Lower leg skin (tissue), 4 donors: ENCODE measurements around the gene CCDC71. TPM values are rescaled to one million over a fixed set of nuclear protein-coding genes. Genes with fewer than 3 reads are reported as not detected.

Experiments
- DNase-seq, 2 donors: peaks; one replicate each; pipeline ENCODE4 v3.0.0-alpha.2; 2019; ENCODE audit warnings: low spot score in 2 of 2
- H3K4me3 ChIP-seq: fragments of 200-600 bp; sonication (generic); 2 replicates; pipeline ENCODE4 v1.5.1; 2017; ENCODE audit warnings: mild to moderate bottlenecking, low read depth; ENCODE audit not compliant: poor library complexity, severe bottlenecking
- CTCF ChIP-seq, 3 donors: fragments of 450-650 bp; IDR thresholded peaks; one replicate each; pipeline ENCODE4 v1.5.1; 2016; ENCODE audit warnings: antibody characterized with exemption in 3 of 3, mild to moderate bottlenecking in 3 of 3, moderate library complexity in 2 of 3
- POLR2A ChIP-seq, 2 donors: fragments of 450-650 bp; IDR thresholded peaks; one replicate each; pipeline ENCODE4 v1.6.1; 2016 to 2017; ENCODE audit warnings: antibody characterized with exemption in 2 of 2, mild to moderate bottlenecking in 1 of 2, moderate library complexity in 1 of 2
- WGBS, 2 donors: methylation state at CpG; one replicate each; pipeline ENCODE4 v1.1.5; 2018; 5-methylcytosine and 5-hydroxymethylcytosine counted together
- intact Hi-C: fragments of 100-400 bp; cut with DNase I; formaldehyde crosslinking; loops from one replicate; pipeline ENCODE4 v1.15.0; 2023; ENCODE audit warnings: low total_unique reads
- total RNA-seq, 4 donors: library from RNA; depleted of rRNA; stranded (reverse); fragments of >200 nt; gene quantifications; one replicate each; pipeline ENCODE4 v1.1.0, GENCODE V29; 2016

The CCDC71 gene
- total RNA-seq, 4 donors from 2014 or later = 28.0 to 39.9 (median 33.7) TPM

GRCh38 chr3:49133226-49133951 lies 32.7 kb downstream of the CCDC71 start:
- H3K4me3 ChIP-seq = peak overlapping the region; percentile 38
- TF ChIP-seq CTCF (IDR thresholded peaks at IDR 0.05) (no peak), POLR2A (IDR thresholded peaks at IDR 0.05) (no peak)
- WGBS, 2 donors = 2 to 5% methylated on average over 28 to 30 of the region's 30 CpGs
- intact Hi-C loops = no loop called here
- peak; percentile 83 to 97 for DNase-seq

DNA sequence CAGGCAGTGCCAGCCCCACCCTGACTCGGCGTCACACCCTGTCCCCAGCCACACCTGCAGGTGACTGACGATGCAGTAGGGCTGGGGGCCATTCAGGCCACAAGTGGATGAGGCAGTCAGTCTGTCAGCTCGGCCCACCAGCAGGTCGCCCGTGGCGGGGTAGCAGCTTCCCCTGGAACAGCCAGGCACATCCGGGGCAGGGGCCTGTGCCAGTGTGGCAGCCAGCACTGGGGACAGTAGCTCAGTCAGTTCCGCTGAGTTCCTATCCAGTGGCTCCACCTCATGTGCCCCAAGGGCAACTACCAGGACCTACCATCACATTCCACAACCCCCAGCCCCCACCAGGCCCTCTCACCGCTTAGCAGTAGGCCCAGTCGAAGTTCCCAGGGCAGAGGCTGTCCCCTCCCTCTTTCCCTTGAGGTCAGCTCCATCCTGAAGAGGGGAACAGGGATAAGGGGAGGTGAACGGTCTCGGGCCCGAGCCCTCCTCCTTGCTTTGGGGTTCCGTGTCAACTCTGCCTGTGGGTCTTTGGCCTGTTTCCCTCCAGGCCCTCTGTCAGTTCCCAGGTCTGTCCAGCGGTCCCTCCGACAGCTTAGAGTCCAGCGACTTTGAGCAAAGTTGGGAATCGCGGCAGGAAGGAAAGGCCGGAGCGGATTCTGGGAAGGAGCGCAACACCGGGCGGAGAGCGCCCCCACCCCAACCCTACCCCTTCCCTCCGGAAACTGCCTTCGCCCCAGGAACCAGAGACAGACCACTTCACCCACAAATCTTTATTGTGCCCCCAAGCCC lies 33.5 kb downstream of the CCDC71 start, which contains the start of gene LAMB2:
TSS of gene LAMB2 (minus strand) at position 614 of the 789 bp plus-strand sequence. CDS start at position 431, 183 bp downstream.
- intact Hi-C loops = no loop called here
- DNase-seq = peak; percentile 54 to 95
- H3K4me3 ChIP-seq = peak within 1 kb of the TSS; percentile 38
- WGBS, 2 donors = 6 to 20% methylated on average over 24 to 25 of the region's 28 CpGs
- no peak for TF ChIP-seq POLR2A (IDR thresholded peaks at IDR 0.05)
- no peak for TF ChIP-seq CTCF (IDR thresholded peaks at IDR 0.05)

DNA sequence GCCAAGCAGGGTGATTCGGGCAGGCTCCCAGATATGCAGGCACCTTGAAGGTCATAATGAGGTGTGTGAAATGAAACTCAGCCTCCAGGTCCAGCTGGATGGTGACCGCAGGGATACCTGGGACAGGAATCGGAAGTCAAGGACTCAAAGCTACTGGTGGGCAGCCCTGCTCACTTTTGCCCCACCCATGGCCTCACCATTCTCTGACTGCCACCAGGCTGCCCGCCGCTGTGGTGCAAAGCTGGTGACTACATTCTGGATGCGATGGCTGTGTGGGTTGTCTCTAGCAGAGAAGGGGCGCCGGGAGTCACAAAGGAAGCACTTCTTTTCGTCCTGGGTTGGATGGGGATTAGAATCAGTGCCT lies 34.1 kb downstream of the CCDC71 start:
- WGBS, 2 donors = 22 to 28% methylated on average over 9 of the region's 9 CpGs
- TF ChIP-seq CTCF (IDR thresholded peaks at IDR 0.05) = no peak
- TF ChIP-seq POLR2A (IDR thresholded peaks at IDR 0.05) = no peak
- H3K4me3 ChIP-seq = peak overlapping the region; percentile 38
- intact Hi-C loops = no loop called here
- DNase-seq = no peak

- 92 to 94% methylated on average over 5 to 6 of the region's 6 CpGs for WGBS, 2 donors
- TF ChIP-seq CTCF (IDR thresholded peaks at IDR 0.05) (no peak), POLR2A (IDR thresholded peaks at IDR 0.05) (no peak)
- no peak for DNase-seq
Observed at GRCh38 chr3:49131576-49131975, 34.6 kb downstream of the CCDC71 start.

GRCh38 chr3:49131040-49131439 lies 35.1 kb downstream of the CCDC71 start:
- intact Hi-C loops = no loop called here
- no peak for TF ChIP-seq POLR2A (IDR thresholded peaks at IDR 0.05)
- no peak overlapping the region for H3K4me3 ChIP-seq
- 72% methylated on average over 12 of the region's 12 CpGs for WGBS, 2 donors
- DNase-seq = no peak

More at GRCh38 chr3:49131576-49131975, 34.6 kb downstream of the CCDC71 start:
- no peak overlapping the region for H3K4me3 ChIP-seq
- intact Hi-C loops = no loop called here

DNA sequence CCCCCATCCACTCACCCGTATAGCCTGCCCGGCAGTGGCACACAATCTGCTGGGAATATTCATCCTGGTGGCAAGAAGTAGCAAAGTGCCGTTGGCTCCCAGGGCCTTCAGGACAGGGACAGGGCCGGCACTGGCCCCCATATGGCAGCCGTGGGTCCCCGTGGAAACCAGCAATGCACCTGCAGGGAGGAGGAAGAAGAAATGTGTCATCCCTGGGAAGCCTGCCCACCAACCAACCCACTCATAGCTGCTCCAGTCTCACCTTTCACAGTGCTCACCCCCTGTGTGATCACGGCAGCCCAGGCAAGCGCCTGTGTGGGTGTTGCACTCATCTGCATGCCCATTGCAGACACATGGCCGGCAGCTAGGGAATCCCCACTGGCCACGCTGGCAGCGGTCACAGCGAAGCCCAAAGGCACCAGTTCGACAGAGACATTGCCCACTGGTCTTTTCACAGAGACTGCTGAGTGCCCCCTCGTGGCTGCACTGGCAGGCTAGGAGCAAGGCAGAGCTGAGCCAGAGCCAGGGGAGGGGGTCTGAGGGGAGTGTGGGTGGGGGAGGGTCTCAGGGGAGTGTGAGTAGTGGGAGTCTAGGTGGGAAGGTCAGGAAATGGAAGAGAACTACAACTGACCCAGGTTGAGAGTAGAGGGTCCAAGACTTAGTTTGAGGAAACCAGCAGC lies 41.0 kb downstream of the CCDC71 start:
- no peak overlapping the region for H3K4me3 ChIP-seq
- intact Hi-C loops = no loop called here
- TF ChIP-seq CTCF (IDR thresholded peaks at IDR 0.05) (no peak), POLR2A (IDR thresholded peaks at IDR 0.05) (no peak)
- WGBS, 2 donors = 82 to 84% methylated on average over 11 to 14 of the region's 14 CpGs
- DNase-seq = no peak
